DND-41 (cell line): Measurements from ENCODE around the gene NCAPD3.

Source experiments
- ATAC-seq: fragments of 200-7000 bp; cut with Tn5 transposase; 3 replicates; pipeline ENCODE4 v1.9.1; 2021; ENCODE audit warnings: low read depth; ENCODE audit not compliant: insufficient read depth
- DNase-seq: peaks from one replicate; pipeline ENCODE4 v3.0.0-alpha.2; 2020
- H2AFZ ChIP-seq: 2 replicates; pipeline ENCODE4 v1.6.0; 2012; ENCODE audit warnings: low read depth, low read length
- H3K27ac ChIP-seq: 2 replicates; pipeline ENCODE4 v1.5.1; 2012; ENCODE audit warnings: low read length, inconsistent platforms
- H3K27me3 ChIP-seq: fragments of 200-600 bp; sonication (generic); 2 replicates; pipeline ENCODE4 v1.6.0; 2012; ENCODE audit warnings: low read length, mild to moderate bottlenecking, inconsistent platforms; ENCODE audit not compliant: insufficient read depth, poor library complexity
- H3K36me3 ChIP-seq: 2 replicates; pipeline ENCODE4 v1.5.1; 2012; ENCODE audit warnings: low read length, inconsistent platforms; ENCODE audit not compliant: insufficient read depth
- H3K4me1 ChIP-seq: 2 replicates; pipeline ENCODE4 v1.5.1; 2012; ENCODE audit warnings: mild to moderate bottlenecking, low read length; ENCODE audit not compliant: insufficient read depth
- H3K4me2 ChIP-seq: 2 replicates; pipeline ENCODE4 v1.6.0; 2012; ENCODE audit warnings: mild to moderate bottlenecking, moderate library complexity, low read length, inconsistent platforms; ENCODE audit not compliant: insufficient read depth
- H3K4me3 ChIP-seq, 2 experiments: fragments of 200-600 bp in 1 of 2; shearing (Covaris generic) in 1 of 2; 2 replicates each; pipeline ENCODE4 v1.5.1; 2012 to 2016; ENCODE audit warnings: inconsistent platforms in 2 of 2, low read length in 2 of 2, mild to moderate bottlenecking in 2 of 2, low read depth in 1 of 2, moderate library complexity in 1 of 2
- H3K79me2 ChIP-seq: 2 replicates; pipeline ENCODE4 v1.6.0; 2012; ENCODE audit warnings: low read length, inconsistent platforms; ENCODE audit not compliant: insufficient read depth
- H3K9ac ChIP-seq: 2 replicates; pipeline ENCODE4 v1.6.0; 2012; ENCODE audit warnings: low read depth, mild to moderate bottlenecking, inconsistent platforms, low read length, moderate library complexity
- H3K9me3 ChIP-seq: 2 replicates; pipeline ENCODE4 v1.5.1; 2012; ENCODE audit warnings: low read length, moderate library complexity, mild to moderate bottlenecking, inconsistent platforms; ENCODE audit not compliant: insufficient read depth, severe bottlenecking
- H4K20me1 ChIP-seq: 2 replicates; pipeline ENCODE4 v1.6.0; 2012; ENCODE audit warnings: low read length; ENCODE audit not compliant: insufficient read depth
- CTCF ChIP-seq: IDR thresholded peaks from 2 replicates; pipeline ENCODE4 v1.5.1; 2012; ENCODE audit warnings: borderline replicate concordance, low read length, moderate library complexity, mild to moderate bottlenecking; ENCODE audit not compliant: poor library complexity, severe bottlenecking; ENCODE audit errors: extremely low read depth
- EZH2 ChIP-seq: IDR thresholded peaks from 3 replicates; pipeline ENCODE4 v1.6.1; 2012; ENCODE audit warnings: borderline replicate concordance, low read depth, mild to moderate bottlenecking, moderate library complexity, low read length, inconsistent platforms; ENCODE audit not compliant: severe bottlenecking

Gene NCAPD3

GRCh38 chr11:134146598-134146997, 77.2 kb downstream of the NCAPD3 start:
- Histone ChIP-seq H3K4me3 (no peak overlapping the region), H3K27ac (no peak overlapping the region), H3K79me2 (no peaks in the 10 kb centered on the region), H3K27me3 (no peaks in the 10 kb centered on the region), H3K9me3 (no peaks in the 10 kb centered on the region), H2AFZ (no peak overlapping the region), H3K36me3 (peaks cover 65% of the 10 kb centered on the region), H4K20me1 (no peaks in the 10 kb centered on the region; the same call in 1 of the 2 replicates), H3K9ac (no peak overlapping the region), H3K4me1 (no peaks in the 10 kb centered on the region), H3K4me2 (no peak overlapping the region)
- DNase-seq (no peak), ATAC-seq (no peak)
- no peak for TF ChIP-seq EZH2
- no peak for TF ChIP-seq CTCF

- no peak overlapping the region for H3K4me2 ChIP-seq
- no peak overlapping the region for H2AFZ ChIP-seq
- H4K20me1 ChIP-seq: no peaks in the 10 kb centered on the region; the same call in 1 of the 2 replicates
- no peaks in the 10 kb centered on the region for H3K27me3 ChIP-seq
- H3K36me3 ChIP-seq: peaks cover 63% of the 10 kb centered on the region
- DNase-seq (no peak), ATAC-seq (no peak)
- H3K9me3 ChIP-seq: no peaks in the 10 kb centered on the region
- H3K4me1 ChIP-seq: no peaks in the 10 kb centered on the region
- TF ChIP-seq CTCF (no peak), EZH2 (no peak)
- H3K27ac ChIP-seq: no peak overlapping the region; the same call in 1 of the 2 replicates
- H3K79me2 ChIP-seq: no peaks in the 10 kb centered on the region
- H3K9ac ChIP-seq: no peak overlapping the region
- no peak overlapping the region for H3K4me3 ChIP-seq
Observed at GRCh38 chr11:134145715-134146114, 78.1 kb downstream of the NCAPD3 start.

GRCh38 chr11:134144744-134145143, 79.0 kb downstream of the NCAPD3 start:
- no peak for DNase-seq
- Histone ChIP-seq H3K4me3 (no peak overlapping the region), H2AFZ (no peak overlapping the region), H3K4me2 (no peak overlapping the region), H3K9ac (no peak overlapping the region), H3K27ac (no peak overlapping the region), H4K20me1 (no peaks in the 10 kb centered on the region; the same call in 1 of the 2 replicates), H3K27me3 (no peaks in the 10 kb centered on the region), H3K79me2 (no peaks in the 10 kb centered on the region), H3K9me3 (no peaks in the 10 kb centered on the region), H3K36me3 (peaks cover 53% of the 10 kb centered on the region), H3K4me1 (no peaks in the 10 kb centered on the region)
- no peak for TF ChIP-seq EZH2
- no peak for TF ChIP-seq CTCF
- ATAC-seq: no peak

- H4K20me1 ChIP-seq: no peaks in the 10 kb centered on the region; the same call in 1 of the 2 replicates
- no peak for DNase-seq
- H3K4me3 ChIP-seq: no peak overlapping the region
- H3K9ac ChIP-seq: no peak overlapping the region
- H3K27ac ChIP-seq: no peak overlapping the region
- H3K4me1 ChIP-seq: peaks cover 4% of the 10 kb centered on the region; the same call in 1 of the 2 replicates
- no peak for ATAC-seq
- no peaks in the 10 kb centered on the region for H3K79me2 ChIP-seq
- H3K9me3 ChIP-seq: no peaks in the 10 kb centered on the region
- H3K27me3 ChIP-seq: no peaks in the 10 kb centered on the region
- H3K4me2 ChIP-seq: no peak overlapping the region
- H3K36me3 ChIP-seq: peaks cover 44% of the 10 kb centered on the region
- no peak overlapping the region for H2AFZ ChIP-seq
- TF ChIP-seq EZH2 (no peak), CTCF (no peak)
Observed at GRCh38 chr11:134143801-134144200, 80.0 kb downstream of the NCAPD3 start.
